ENCODE results near the gene MOXD1.
"Not testable (repeated sequence)": the region's sequence is repeated elsewhere in the genome, so short reads cannot be mapped to it uniquely, and the experiment has no call there.

MOXD1 gene

DNA sequence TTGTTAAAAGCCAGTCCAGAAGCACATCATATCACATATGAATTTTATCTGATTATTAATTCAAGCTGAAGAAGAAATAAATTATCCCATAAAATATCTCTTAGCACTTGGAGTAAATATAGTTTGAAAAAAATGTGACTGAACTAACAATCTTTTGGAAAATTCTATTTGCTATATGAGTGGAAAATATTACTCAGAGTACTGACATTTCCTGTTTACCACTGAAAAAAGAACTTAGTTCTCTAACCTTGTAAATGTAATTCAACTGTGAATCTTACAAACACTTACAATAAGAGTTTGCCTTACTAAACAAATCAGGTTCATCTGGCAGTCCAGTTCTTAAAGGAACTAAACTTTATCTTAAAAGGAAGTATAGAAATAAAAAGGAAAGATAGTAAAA is 44.2 kb downstream of the MOXD1 start:
- no peak for DNase-seq (ENCODE audit: low read depth in 2 of 3, low spot score in 1 of 3)

DNA sequence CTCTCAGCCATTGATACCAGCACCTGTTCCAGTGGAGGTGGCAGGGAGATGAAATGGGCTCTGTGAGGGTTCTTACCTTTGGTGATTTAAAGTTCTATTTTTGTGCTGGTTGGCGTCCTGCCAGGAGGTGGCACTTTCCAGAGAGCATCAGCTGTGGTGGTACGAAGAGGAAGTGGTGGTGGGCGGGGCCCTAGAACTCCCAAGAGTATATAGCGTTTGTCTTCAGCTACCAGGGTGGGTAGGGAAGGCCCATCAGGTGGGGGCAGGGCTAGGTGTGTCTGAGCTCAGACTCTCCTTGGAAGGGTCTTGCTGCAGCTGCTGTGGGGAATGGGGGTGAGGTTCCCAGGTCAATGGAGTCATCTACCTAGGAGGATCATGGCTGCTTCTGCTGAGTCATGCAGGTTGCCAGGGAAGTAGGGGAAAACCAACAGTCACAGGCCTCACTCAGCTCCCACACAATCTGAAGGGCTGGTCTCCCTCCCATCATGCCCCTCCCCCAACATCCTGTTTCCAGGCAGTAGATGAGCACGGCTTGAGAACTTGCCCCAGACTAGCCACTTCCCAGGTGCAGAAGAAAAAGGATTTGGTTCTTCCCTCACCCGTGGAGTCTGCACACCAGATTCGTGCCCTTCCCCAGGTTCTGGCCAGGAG is 46.6 kb downstream of the MOXD1 start:
- DNase-seq (ENCODE audit: low read depth in 2 of 3, low spot score in 1 of 3) = peak in 2 of 3 donors; percentile 5 to 14

DNA sequence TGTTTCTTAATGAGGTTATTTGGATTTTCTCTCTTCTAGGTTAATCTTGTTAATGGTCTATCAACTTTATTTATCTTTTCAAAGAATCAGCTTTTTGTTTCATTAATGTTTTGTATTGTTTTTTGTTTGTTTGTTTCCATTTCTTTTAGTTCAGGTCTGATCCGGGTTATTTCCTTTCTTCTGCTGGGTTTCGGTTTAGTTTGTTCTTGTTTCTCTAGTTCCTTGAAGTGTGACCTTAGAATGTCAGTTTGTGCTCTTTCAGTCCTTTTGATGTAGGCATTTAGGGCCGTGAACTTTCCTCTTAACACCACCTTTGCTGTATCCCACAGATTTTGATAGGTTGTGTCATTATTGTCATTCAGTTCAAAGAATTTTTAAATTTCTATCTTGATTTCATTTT is 49.3 kb downstream of the MOXD1 start:
- not testable (repeated sequence) for DNase-seq (ENCODE audit: low read depth in 2 of 3, low spot score in 1 of 3)

DNA sequence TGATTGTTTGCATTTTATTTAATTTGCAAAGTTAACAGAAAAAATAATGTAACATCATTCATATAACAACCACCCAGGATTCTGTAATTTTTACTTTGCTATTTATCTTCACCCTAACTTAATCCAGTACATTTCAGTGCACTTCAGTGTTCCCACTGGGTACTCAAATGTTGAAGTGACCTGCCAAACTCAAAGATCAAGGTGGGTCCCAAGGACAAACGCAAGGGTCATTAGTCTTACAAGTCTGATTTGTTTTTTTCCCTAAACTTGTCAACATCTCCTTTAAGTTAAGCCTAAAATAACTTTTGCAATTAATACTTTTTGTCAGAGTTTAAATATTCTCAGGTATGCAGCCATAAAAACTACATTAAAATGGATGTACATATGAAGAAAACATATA is 53.0 kb downstream of the MOXD1 start:
- no peak for DNase-seq (ENCODE audit: low read depth in 2 of 3, low spot score in 1 of 3)

DNA sequence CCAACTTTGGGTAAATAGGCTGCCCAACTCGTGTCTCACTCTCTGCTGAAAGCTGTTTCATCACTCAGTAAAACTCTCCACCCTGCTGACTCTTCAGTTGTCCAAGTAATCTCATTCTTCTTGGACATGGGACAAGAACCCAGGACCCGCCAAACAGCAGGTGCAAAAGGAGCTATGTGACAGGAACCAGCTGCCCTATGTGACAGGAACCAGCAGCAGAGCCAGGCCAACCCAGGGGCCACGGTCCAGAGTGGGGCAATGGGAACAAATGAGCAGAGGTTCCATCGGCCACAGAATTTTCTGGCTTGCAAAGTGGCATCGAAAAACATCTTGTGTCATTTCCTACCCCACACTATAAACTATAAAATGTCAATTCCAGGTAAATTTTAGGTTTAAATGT is 56.5 kb downstream of the MOXD1 start:
- no peak for DNase-seq (ENCODE audit: low read depth in 2 of 3, low spot score in 1 of 3)

DNA sequence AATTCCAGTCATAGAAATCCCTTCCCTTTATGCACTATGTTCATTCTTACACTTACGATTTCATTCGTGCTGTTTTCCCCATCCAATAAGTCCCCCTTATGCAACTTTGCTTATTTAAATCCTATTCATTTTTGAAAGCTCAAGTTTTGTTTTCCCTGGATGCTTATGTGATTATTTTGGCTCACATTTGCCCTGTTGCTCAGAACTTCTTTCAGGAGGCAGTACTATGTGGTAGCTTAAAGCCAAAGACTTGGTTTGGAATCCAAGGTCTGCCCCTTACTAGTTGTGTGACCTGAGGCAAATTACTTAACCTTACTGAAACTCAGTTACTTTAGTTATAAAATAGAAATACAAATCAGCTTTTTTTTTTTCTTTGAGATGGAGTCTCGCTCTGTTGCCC is 59.6 kb downstream of the MOXD1 start:
- DNase-seq (ENCODE audit: low read depth in 2 of 3, low spot score in 1 of 3) = no peak

DNA sequence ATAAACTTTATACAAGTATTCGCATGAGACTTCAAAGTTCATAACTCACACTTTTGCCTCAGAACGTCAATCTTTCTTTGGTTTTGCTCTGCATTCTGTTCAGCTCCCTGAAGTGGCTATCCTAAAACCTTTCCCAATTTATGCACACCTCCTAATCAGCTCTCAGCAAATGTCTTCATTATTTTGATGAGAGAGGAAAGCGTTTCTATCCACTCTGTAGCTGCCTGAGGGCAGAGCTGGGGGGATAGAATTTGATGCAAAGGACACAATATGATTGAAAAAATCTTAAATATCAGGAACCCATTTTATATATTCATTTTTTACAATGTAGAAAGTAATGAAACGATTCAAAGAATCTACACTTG is 66.8 kb downstream of the MOXD1 start:
- no peak for DNase-seq (ENCODE audit: low read depth in 2 of 3, low spot score in 1 of 3)

DNA sequence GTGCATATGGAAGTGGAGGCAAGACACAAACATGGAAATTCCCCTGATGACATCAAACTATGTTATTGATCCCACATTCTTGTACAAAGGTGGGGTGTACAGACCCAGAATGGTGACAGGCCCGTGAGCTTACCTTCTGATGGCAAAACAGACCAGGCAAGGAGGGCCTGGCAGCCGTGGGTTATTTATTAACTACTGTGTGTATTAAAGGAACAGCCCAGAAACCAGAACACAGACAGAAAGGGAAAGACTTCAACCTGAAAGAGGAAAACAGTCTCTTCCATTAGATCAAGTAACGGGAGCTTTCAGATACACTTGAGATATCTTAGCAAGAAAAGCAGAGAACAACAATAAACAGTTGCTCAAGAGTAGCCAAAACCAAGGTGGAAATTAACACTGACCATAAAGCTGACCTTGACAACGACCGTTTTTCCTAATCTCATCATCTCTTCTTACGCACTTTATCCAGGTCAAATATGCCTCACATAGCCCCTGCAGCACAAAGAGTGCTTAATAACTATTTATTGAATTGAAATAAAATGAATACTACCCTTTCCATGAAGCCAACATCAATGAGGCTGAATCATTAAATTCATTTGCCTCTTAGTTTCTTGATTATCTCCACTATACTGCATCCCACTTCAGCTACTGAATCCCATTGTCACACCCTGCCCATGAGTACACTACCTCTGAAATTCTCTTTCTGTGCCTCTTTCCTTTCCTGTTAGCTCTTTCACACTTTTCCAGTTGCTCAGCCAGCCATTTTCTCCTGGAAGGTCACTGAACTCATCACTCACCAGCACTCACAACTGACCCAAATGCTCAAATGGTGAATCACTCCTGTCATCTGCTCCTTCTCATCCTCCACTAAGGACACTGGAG is 67.4 kb downstream of the MOXD1 start:
- DNase-seq (ENCODE audit: low read depth in 2 of 3, low spot score in 1 of 3) = no peak

DNA sequence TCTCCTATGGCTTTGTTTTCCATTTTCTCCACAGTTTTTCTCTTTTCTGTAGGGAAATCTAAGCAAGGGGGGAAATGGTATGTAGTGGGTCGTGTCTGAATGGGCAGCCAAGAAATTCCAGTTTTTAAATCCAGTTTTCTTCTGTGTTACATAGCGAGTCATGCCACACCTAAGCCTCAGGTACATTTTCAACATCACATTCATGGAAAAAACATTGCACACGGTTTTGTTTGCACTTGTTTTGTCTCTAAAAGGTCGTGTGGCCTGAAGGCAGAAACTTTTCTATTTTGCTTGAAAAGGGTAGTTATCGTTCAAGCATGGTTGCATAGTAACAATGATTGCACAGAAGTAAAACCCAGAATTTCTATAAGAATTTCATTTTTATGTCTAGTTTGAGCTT is 70.5 kb downstream of the MOXD1 start:
- no peak for DNase-seq (ENCODE audit: low read depth in 2 of 3, low spot score in 1 of 3)

DNA sequence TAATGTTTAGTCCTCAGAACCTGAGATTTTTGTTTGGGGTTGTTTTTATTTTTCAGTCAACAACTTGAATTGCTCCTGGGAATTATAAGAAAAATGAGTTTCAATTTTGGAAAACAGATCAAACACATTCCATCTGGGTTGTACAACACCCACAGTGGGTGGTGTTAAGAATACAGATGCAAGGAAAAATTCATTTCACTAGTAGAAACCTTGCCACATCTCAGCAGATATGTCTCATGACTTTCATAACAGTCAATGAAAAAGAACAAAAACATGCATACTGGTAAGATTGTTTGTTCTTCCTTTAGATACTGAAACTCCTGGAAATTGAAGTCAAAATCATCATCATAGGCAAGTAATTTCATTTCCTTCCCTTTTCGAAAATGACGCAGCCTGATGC is 78.9 kb downstream of the MOXD1 start:
- no peak for DNase-seq (ENCODE audit: low read depth in 2 of 3, low spot score in 1 of 3)

DNA sequence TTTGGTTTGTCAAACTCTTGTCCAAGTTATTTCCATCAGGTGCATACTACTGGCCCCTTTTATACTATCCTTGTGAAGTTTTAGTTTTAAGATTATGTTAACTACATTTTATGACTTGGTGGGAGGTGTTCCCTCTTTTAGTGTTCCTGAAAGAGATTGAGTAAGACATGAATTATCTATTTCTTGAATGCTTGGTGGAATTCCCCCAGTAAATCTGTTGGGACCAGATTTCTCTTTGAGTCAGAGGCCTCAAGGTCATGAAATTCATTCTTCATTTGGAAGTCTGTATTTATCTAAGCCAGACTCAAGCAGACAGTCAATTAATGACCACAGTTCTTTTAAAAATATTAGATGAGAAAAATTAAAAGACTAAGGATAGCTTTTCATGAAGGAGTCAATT is 81.3 kb downstream of the MOXD1 start:
- no peak for DNase-seq (ENCODE audit: low read depth in 2 of 3, low spot score in 1 of 3)

DNA sequence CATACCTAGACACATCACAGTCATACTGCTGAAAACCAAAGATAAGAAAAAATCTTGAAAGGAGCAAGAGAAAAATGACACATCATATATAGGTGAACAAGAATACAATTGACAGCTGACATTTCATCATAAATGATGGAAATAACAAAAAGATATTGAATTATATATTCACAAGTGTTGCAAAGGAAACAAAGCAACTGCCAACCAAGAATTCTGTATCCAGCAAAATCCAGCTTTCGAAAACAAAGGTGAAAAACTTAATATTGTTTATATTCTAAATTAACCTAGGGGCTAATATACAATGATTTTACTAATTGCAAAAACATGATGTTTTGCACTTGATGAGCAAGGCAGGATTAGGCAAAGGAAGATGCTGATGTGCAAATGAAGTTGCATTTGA is 84.3 kb downstream of the MOXD1 start:
- DNase-seq (ENCODE audit: low read depth in 2 of 3, low spot score in 1 of 3) = no peak

DNA sequence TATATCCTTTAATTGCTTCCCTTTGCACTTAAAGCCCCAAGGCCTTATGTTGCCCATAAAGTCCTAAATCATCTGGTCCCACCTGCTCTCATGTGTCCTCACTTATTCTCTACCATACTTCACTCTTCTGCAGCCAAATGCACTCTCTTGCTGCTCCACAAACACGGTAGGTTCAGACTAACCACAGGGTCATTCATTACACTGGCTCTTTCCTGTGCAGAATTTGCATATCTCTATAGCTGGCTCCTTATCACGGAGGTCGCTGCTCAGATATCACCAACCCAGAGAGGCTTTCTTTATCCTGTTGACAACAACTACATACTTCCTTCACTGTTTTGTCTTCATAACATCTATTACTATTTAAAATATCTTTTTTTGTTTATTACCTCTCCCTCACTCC is 86.8 kb downstream of the MOXD1 start:
- no peak for DNase-seq (ENCODE audit: low read depth in 2 of 3, low spot score in 1 of 3)

DNA sequence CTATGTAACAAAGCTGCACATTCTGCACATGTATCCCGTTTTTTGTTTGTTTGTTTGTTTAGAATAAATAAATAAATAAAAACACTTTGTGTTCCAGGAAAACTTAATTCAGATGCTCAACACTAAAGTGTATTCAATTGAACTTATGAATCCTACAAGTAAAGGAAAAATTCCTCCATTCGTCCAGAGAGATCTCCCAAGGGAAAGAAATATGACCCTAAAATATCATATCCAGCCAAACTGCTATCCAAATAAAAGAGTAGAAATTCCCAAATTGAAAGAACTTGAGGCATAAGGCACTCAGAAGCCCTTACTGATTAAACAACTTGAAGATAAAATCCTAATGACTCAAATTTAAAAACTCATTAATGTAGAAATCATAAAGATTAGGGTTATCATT is 90.4 kb downstream of the MOXD1 start:
- no peak for DNase-seq (ENCODE audit: low read depth in 2 of 3, low spot score in 1 of 3)

DNA sequence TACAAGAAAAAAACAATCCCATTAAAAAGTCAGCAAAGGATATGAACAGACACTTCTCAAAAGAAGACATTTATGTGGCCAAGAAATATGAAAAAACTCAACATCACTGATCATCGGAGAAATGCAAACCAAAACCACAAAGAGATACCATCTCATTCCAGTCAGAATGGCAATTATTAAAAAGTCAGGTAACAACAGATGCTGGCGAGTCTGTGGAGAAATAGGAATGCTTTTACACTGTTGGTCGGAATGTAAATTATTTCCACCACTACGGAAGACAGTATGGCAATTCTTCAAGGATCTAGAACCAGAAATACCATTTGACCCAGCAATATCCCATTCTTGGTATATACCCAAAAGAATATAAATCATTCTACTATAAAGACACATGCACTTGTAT is 91.1 kb downstream of the MOXD1 start:
- DNase-seq (ENCODE audit: low read depth in 2 of 3, low spot score in 1 of 3) = not testable (repeated sequence)

DNA sequence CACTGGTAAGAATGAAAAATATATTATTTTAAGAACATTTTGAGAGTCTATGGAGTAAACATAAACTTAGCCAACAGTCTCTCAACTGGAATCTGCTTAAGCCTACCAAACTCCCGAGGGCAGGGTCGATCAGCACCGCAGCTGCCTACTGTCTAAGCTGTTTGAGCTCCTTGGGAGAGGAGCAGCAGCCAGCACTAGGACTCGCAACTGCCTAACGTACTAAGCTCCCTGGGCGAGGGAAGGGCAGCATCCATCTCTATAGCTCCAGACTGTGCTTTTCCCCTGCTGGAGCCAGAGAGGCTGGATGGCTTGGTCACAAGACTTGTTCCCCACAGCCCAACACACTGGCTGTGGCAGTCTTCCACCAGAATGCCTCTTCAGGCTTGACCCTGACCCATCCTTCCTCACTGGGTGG is 96.4 kb downstream of the MOXD1 start:
- DNase-seq (ENCODE audit: low read depth in 2 of 3, low spot score in 1 of 3) = no peak

DNA sequence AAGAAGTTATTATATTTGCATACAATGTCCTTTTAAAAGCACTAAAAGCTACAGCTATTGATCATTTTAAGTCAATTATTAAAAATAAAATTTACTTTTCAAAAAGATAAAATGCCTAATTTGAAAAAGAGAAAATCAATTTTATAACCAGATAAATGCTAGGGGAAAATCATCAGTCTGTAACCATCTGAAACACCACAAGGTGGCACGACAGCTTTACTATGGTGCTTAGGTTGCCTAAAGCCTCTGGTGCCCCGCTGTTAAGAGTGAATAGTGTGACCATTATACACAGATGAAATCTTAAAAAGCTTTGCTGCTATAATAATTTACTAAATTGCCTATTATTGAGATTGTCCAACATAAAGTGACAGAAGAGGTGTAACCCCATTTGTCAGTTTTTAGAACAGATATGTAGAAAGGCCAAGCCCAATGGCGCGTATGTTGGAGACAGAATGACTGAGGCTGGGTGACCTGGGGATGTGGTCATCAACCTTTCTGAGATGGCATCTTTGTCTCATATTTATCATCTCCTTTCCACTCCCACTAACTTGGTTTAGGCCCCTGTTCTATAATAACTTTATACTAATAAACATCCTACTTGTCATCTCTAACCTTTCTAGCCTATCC is 100.8 kb downstream of the MOXD1 start:
- peak in 2 of 3 donors; percentile 7 to 8 for DNase-seq (ENCODE audit: low read depth in 2 of 3, low spot score in 1 of 3)

DNA sequence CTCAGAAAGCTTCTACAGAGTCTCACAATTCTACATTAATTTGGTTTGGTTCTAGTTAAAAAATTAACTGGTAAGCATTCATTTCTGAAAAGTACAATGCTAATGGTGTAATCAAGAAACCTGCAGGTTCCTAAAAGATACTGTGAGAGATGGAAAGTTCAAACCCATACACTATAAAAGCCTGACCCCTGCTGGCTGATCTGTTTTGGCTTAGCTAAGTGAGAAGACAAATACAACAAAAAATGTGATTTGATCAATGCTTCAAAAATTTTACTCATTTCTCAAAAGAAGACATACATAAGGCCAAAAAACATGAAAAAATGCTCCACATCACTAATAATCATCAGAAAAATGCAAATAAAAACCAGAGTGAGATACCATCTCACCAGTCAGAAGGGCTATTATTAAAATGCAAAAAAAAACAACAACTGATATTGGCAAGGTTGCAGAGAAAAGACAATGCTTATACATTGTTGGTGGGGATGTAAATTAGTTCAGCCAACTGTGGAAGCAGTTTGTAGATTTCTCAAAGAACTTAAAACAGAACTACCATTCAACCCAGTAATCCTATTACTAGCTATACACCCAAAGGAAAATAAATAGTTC is 102.8 kb downstream of the MOXD1 start:
- peak in 2 of 3 donors; percentile 12 to 30 for DNase-seq (ENCODE audit: low read depth in 2 of 3, low spot score in 1 of 3)

DNA sequence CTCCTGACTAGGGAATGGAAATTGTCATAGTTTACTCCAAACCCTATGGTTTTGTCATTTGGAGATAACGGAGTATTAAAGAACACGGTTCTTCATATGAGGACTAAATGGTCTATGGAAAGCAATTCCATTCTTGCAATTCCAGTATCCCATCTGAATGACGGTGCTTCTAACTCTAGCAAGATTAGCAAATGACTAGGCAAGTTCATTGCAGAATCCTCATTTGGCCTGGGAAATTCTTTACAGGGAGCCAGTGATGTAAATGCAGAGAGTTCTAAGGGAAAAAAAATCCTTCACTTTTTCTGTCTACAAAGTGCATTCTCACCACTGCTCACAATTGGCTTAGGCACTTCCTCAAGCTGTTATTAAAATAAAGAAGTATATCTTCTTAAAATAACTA is 111.5 kb downstream of the MOXD1 start:
- DNase-seq (ENCODE audit: low read depth in 2 of 3, low spot score in 1 of 3) = no peak

DNA sequence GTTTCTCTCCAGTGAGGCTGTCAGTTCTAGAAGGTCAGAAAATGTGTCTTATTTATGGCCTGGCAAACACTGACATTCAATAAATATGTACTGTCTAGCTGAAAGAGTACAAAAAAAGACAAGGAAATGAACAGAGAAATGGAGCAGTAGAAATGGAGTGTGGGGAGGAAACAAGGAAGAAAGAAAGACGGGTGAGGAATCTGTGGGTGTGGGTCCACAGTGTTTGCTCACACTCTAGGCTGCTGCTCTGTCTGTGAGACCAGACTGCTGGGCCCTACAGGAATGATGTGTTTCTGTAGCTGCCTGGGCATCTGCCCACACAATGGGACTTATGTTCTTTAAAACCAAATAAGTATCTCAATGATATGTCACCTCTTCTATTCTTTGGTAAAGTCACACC is 114.2 kb downstream of the MOXD1 start:
- no peak for DNase-seq (ENCODE audit: low read depth in 2 of 3, low spot score in 1 of 3)

DNA sequence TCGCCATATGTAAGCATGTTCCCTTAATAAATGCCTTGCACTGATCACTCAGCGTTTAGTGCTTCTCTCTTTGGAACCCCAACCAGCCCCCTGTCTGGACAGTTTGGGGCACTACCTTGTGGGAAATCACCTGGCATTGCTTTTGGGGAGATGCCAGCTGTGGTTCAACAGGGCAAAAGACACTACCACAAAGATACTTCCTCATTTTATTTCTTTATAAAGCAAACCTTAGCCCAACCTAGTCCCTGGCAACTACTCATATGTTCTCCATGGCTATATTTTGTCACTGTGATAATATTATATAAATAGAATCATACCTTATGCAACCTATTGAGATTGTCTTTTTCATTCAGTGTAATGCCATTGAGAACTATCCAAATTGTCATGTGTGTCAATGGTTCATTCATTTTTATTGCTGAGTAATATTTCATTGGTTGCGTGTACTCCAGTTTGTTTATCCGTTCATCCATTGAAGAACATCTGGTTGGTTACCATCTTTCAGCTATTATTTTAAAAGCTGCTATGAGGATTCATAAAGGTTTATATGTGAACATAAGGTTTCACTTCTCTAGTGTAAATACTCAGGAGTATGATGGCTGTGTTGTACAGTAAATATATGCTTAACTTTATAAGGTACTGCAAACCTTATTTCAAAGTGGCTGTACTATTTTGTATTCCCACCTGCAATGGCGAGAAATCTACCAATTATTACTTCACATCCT is 114.8 kb downstream of the MOXD1 start:
- no peak for DNase-seq (ENCODE audit: low read depth in 2 of 3, low spot score in 1 of 3)
